ENCODE data around the gene PHYHIPL. TPM values are rescaled to one million over a fixed set of nuclear protein-coding genes. Genes with fewer than 3 reads are reported as not detected.

PHYHIPL gene
- total RNA-seq, 1 donor from 2014 or later = 0.34 TPM

DNA sequence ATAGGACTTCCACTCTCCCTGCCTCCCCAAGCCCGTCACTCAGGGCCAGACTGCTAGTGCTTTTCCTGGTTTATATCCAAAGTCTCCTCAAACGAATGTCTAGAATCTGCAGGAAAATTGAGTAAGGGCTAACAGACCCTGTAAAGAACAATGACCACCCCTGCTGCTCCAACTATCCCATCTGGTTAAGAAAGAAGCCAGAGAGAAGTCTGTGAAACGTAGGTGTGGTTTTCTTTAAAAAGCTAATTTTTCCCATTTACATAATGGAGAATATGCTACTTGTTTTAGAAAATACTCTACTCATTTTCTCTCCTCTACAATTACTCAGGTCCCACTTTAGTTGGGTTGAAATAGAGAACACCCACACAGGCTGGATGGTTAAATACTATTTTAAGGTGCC, 113.4 kb downstream of the PHYHIPL start:
- no peak overlapping the region for H3K9ac ChIP-seq (ENCODE audit: low read length)
- no peak for FAIRE-seq
- Mint-ChIP-seq H3K4me1 (ENCODE audit: low read depth, unreplicated experiment) (no peaks in the 10 kb centered on the region), H3K27ac (ENCODE audit: unreplicated experiment) (no peak overlapping the region), H3K27me3 (ENCODE audit: low read depth, unreplicated experiment) (no peaks in the 10 kb centered on the region), H3K4me3 (ENCODE audit: unreplicated experiment) (no peak overlapping the region), H3K9me3 (ENCODE audit: unreplicated experiment) (no peaks in the 10 kb centered on the region), H3K36me3 (ENCODE audit: low read depth, unreplicated experiment) (no peaks in the 10 kb centered on the region)
- no peaks in the 10 kb centered on the region for H3K79me2 ChIP-seq (ENCODE audit: insufficient read depth, low read length)
- no peaks in the 10 kb centered on the region for H3K27me3 ChIP-seq (ENCODE audit: insufficient read depth, low read length)
- no peak overlapping the region for H2AFZ ChIP-seq (ENCODE audit: low read depth, low read length)
- H3K4me3 ChIP-seq (ENCODE audit: insufficient read depth, low read depth, low read length) = no peak overlapping the region
- H3K27ac ChIP-seq (ENCODE audit: low read depth, low read length) = no peak overlapping the region
- TF ChIP-seq, protein P1, sequence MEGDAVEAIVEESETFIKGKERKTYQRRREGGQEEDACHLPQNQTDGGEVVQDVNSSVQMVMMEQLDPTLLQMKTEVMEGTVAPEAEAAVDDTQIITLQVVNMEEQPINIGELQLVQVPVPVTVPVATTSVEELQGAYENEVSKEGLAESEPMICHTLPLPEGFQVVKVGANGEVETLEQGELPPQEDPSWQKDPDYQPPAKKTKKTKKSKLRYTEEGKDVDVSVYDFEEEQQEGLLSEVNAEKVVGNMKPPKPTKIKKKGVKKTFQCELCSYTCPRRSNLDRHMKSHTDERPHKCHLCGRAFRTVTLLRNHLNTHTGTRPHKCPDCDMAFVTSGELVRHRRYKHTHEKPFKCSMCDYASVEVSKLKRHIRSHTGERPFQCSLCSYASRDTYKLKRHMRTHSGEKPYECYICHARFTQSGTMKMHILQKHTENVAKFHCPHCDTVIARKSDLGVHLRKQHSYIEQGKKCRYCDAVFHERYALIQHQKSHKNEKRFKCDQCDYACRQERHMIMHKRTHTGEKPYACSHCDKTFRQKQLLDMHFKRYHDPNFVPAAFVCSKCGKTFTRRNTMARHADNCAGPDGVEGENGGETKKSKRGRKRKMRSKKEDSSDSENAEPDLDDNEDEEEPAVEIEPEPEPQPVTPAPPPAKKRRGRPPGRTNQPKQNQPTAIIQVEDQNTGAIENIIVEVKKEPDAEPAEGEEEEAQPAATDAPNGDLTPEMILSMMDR (IDR thresholded peaks at IDR 0.05; ENCODE audit: insufficient read depth, low read depth, low read length) = no peak
- no peak for TF ChIP-seq EZH2 (IDR thresholded peaks at IDR 0.05; ENCODE audit: insufficient read depth, low read length)
- H3K36me3 ChIP-seq (ENCODE audit: insufficient read depth, low read length) = no peaks in the 10 kb centered on the region
- H3K4me1 ChIP-seq (ENCODE audit: insufficient read depth, low read length) = no peaks in the 10 kb centered on the region
- H4K20me1 ChIP-seq (ENCODE audit: insufficient read depth, low read length) = no peaks in the 10 kb centered on the region
- no peak overlapping the region for H3K4me2 ChIP-seq (ENCODE audit: low read length)
- DNase-seq (ENCODE audit: low read depth) = no peak
- H3K9me3 ChIP-seq (ENCODE audit: insufficient read depth, low read depth, low read length) = no peaks in the 10 kb centered on the region

DNA sequence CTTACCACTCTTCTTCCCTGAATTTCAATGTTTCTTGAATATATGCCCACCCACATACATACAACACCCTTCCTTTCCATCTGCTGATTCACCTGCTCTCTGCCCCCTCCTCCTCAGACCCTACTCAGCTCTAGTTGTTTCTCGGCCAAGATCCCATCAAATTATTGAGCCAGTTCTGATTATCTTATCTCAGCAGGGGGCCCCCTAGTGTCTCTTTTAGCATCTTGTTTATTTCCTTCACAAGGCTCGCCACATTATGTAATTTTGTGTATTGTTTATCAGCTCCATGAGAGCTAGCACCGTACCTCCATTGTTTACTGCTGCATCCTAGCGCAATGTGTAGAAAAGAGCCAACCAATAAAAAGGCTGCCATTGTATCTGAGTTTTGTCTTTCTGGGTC, 114.0 kb downstream of the PHYHIPL start:
- Histone ChIP-seq H3K27me3 (ENCODE audit: insufficient read depth, low read length) (no peaks in the 10 kb centered on the region), H3K36me3 (ENCODE audit: insufficient read depth, low read length) (no peaks in the 10 kb centered on the region), H3K9me3 (ENCODE audit: insufficient read depth, low read depth, low read length) (no peaks in the 10 kb centered on the region), H3K79me2 (ENCODE audit: insufficient read depth, low read length) (no peaks in the 10 kb centered on the region), H2AFZ (ENCODE audit: low read depth, low read length) (no peak overlapping the region), H3K27ac (ENCODE audit: low read depth, low read length) (no peak overlapping the region), H3K4me2 (ENCODE audit: low read length) (no peak overlapping the region), H4K20me1 (ENCODE audit: insufficient read depth, low read length) (no peaks in the 10 kb centered on the region), H3K4me1 (ENCODE audit: insufficient read depth, low read length) (no peaks in the 10 kb centered on the region), H3K4me3 (ENCODE audit: insufficient read depth, low read depth, low read length) (no peak overlapping the region), H3K9ac (ENCODE audit: low read length) (no peak overlapping the region)
- no peaks in the 10 kb centered on the region for H3K4me1 Mint-ChIP-seq (ENCODE audit: low read depth, unreplicated experiment)
- no peak for TF ChIP-seq EZH2 (IDR thresholded peaks at IDR 0.05; ENCODE audit: insufficient read depth, low read length)
- TF ChIP-seq, protein P1 (IDR thresholded peaks at IDR 0.05; ENCODE audit: insufficient read depth, low read depth, low read length) = no peak
- no peaks in the 10 kb centered on the region for H3K36me3 Mint-ChIP-seq (ENCODE audit: low read depth, unreplicated experiment)
- DNase-seq (ENCODE audit: low read depth) (no peak), FAIRE-seq (no peak)
- no peaks in the 10 kb centered on the region for H3K9me3 Mint-ChIP-seq (ENCODE audit: unreplicated experiment)
- no peak overlapping the region for H3K27ac Mint-ChIP-seq (ENCODE audit: unreplicated experiment)
- no peak overlapping the region for H3K4me3 Mint-ChIP-seq (ENCODE audit: unreplicated experiment)
- H3K27me3 Mint-ChIP-seq (ENCODE audit: low read depth, unreplicated experiment) = no peaks in the 10 kb centered on the region

Other genes with a start within 250 kb of the PHYHIPL start
- gene FAM13C, start 185.9 kb downstream of the PHYHIPL start, total RNA-seq = 8.7 and 9.3 TPM in 2 replicates